Activated naive CD4-positive, alpha-beta T cell treated with anti-CD3 and anti-CD28 coated beads, Interleukin-2, amount 50 U/mL, for 16 hours (primary cell): Measurements from ENCODE around the gene LDAH.

Source experiments
- DNase-seq: peaks from one replicate; pipeline ENCODE4 v3.0.0-alpha.2; 2020

Gene LDAH

DNA sequence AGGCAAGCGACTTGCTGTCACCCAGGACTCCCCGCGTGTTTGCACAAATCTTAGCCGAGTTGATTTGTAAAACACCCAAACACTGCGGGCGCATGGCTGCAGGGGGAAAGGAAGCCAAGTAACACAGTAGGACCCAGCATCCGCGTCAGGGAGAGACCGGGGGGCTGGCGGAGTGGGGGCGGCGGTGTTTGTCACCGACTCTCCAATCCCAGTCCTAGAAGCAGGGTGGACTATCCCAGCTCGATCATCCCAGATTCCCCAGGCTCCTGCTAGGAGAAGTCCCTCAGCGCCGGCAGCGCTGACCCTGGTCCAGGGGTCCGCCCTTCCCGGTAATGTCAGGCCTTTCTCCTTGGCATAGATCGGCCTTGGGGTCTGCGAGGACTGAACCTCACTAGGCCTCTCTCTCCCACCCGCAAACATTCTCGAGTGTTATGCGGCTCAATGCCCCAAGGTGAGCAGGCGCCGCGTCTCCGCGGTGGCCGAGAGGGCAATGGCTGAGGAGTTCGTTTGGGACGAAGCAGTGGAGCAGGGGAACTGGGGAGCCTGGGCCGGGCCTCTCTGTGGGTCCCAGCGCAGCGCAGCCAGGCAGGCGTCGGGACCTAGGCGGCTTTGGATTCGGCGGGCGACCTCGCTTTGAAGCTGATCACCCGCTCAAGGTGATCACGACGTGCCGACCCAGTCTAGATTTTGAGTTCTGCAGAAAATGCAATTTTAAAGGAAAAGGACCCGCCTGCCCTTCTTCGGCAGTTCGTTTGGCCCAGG, 157.5 kb downstream of the LDAH start:
- no peak for DNase-seq

DNA sequence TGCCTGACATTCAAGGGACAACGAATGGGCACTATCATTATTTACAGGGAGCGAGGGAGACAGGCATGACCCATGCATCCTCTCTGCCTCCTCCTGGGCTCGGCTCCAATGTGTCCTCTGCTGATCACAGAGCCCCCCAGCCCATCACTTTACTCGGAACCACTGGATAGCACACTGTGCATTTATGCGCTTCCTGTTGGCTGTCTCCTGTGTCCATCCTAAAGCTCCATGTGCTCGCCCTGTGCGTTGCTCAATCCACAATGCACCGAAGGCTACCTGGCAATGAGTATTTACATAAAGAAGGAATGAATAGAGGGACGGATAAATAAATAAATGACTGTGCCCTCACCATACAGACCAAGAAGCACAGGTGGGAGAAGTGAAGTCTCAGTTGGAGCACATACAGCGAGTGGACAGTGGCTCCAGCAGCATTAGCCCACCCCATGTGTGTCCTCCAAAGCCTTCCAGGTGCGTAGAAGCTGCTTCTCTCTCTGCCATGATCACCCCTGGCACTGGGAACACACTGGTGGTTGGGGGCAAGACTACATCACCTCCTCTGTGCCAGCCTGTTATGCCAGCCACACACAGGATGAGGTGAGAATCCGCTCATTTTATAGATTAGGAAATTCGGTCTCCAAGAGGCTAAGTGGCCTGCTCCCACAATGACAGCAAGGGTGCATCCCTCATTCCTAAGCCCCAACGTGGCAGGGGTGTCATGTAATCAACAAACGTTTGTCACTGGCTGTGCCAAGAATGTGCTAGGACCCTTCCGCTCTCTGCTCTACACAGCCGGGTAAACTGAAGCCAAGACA, 158.3 kb downstream of the LDAH start:
- no peak for DNase-seq

DNA sequence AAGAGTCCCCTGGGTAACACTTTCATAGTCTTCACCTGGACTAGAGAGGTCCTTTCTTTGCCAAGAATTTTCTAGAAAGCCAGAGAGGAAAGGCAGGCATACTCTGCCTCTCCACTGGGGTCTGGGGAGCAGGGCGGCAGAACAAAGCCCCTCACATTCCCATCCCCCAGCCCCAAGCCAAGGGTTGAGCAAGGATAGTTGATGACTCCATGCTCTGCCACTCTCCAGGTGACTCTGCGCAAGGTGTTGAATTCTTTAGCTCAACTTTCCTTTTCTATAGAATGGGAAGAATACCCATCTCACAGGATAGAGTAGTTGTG, 158.9 kb downstream of the LDAH start:
- no peak for DNase-seq

DNA sequence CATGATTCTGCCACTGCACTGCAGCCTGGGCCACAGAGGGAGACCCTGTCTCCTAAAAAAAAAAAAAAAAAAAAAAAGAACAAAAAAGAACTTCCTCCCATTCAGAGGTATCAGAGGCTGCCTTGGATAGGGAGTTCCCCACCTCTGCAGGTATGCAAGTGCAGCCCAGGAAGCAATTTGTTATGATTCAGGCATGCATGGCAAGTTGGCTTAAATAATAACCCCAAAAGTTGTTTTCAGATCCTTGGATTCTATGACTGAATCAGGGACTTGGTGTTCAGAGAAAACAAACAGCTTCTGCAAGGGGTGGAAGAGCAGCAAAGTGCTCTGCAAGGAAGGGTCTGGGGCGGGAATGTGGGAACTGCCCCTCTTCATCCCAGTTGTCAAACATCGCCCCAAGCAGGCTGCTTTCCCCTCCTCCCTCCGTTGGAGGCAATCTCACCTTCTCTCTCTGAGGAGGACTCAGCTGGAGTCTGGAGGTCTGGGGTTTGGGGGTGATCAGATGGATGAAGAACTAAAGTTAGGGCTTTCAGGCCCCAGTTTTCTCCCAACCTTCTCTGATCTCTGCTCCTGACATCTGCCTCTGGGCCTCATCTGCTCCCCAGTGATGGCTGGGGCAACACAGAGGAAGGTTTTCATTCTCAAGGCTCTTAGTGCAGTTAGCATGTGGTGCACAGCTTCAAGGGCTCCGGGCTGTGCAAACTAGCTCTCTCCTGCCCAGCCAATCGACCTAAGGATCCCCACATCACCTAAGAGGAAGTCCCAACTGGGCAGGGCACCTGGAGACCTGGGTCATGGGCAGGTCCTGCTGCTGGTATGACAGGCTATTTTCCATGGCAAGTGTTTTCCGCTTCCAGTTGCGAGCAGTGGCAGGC, 159.5 kb downstream of the LDAH start:
- DNase-seq: no peak

DNA sequence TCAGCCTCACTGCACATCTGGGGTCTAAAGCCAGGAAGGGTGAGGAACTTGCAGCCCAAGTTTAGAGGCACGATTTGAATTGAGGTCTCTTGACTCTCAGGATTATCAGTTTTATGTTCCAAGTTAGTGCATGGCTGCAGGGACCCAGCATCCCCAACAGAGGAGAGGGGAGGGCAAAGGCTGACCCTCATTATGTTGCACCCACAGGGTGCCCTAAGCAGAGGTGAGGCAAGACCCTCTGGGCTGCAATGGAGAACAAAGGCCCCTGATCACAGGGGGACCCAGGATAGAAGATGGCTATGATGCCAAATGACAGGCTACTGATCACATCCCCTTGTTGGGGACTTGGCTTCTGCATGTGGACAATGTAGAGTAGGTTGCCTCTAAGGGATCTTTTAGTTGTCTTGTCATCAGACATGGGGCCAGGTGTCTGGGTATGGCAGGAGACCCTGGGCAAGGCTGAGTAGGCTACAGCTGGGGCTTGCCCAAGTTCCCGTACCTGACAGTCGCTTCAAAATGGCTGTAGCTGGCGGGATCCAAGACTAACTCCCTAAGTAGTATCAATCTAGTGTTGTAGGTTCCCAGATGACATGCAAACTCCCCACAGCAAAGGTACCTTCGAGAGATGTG, 160.5 kb downstream of the LDAH start:
- no peak for DNase-seq

DNA sequence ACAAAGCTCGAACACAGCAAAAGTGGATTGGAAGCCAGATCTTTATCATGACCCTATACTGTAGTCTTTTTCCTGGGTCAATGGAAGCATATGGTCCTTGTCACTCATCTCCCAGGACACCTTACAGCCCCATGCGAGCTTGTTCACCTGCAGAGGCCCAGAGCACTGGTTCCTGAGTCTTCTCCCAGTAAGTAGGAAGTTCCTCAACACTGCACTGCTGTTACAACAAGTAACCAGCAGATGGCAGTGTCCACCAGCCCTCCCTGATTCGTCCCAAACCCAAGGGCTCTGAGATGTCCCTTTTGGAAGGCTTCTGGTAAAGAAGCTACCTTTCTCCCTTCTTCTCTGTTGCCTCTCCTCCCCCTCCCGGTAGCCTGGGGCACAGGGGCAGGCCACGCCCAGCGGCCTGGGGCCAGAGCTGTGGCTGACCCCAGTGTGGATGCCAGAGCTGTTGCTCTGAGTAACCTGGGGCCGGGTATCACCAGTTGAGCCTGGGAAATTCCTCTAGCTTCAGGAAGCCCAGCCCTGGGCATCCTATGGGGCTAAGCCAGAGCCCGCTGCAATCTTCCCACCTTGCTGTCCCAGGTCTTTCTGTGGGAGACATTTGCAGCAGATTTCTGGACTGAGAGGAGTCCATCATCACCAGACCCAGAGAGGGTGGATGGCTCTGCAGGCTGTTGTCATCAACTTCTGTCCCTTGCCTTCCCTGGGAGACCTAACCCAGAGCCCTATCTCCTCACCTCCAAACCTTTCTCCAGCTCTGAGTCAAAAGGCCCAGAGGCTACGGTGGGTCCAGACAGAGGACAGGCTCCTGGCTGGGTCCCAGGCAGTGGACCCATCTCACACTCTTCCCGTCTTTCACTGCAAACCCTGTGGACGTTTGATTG, 161.2 kb downstream of the LDAH start:
- peak; percentile 55 for DNase-seq

DNA sequence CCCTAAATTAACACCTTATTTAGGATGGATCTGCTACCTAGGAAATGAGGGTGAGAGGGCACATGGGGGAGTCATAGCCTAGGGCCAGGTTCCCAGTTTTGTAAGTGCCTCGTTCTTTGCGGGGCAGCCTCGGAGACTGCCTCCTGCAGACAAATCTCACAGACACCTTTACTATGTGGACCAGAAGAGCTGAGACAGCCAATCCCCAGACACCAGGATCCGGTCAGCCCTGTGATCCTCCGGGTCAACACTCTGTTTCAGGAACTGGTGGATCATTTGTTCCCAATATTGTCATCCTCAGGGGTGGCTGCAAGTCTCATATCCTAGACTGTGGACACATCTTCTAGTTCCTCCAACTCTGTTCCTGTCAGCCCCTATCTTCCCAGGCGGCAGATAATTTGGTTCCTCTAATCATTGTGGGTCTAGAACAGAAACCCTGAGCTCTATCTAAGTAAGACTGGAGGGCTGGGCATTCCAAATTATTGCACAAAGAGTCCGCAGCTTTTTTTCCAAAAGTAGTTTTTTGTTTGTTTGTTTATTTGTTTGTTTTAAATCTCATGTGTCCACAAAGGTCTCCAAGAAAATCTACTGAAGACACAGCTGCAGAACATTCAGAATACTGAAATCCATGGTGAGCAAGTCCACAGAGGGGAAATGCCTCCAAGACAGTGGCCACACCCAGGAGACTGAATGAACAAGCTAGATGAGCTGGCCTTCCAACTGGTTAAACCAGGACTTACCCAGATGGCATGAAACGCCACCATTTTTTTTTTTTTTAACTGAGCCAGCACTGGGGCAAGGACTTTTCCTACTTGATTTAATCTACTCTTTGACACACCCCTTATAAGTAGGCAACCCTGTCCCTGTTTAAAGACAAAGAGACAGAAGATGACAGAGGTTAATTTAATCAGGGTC, 162.1 kb downstream of the LDAH start:
- no peak for DNase-seq

DNA sequence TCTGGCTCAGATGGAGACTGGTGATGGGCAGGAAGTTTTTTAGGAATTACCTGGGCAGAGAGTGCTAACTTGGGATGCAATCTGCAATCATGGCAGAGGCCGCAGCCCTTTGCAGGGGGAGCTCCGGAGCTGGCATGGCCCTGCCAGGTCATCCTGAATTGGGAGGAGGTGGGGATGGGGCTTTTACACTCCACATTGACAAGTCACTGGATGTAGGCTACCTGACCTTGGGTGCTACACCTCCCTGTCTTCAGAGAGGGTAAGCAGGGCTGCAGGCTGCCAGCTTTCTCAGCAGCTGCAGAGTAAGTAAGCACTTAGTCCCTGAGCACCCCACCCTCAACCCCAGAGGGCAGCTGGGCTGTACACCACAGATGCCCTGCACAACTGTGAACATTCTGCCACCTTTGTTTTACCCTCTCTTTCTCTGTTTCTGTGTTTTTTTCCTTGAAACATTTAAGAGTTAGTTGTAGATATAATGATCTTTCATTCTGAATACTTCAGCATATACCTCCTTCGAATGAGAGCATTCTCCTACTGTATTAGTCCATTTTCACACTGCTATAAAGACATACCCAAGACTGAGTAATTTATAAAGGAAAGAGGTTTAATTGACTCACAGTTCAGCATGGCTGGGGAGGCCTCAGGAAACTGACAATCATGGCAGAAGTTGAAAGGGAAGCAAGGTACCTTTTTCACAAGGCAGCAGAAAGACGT, 165.2 kb downstream of the LDAH start:
- DNase-seq: no peak

DNA sequence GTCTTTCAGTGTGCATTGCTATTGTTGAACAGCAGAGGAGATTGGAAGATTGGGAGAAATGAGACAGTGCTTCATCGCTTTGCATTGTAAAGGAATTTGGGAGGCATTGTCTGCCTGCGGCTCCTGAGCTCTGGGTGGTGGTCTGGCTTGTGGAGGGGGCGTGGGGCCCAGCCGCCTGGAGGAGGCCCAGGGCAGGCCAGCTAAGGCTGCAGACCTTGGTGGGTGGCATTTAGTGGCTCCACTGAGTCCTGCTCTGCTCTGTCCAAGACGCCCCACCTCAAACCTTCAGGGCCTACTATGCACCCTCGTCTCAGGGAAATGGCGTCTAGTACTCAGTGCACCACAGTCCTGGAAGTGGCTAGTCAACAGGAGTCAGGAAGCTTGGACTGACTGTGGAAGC, 166.3 kb downstream of the LDAH start:
- DNase-seq: no peak

DNA sequence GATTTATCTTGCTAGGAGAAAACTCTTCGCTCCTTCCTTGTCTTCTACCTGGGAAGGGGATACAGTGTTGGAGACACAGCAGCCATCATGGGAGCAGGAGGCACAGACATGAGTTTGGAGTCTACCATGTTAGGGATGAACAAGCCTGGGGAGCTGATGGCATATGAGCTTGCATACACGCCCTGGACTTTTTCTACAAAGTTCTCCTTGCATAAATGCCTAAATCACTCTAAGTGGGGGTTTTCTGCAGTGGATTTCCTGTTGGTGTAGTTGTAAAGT, 168.4 kb downstream of the LDAH start:
- DNase-seq: no peak

DNA sequence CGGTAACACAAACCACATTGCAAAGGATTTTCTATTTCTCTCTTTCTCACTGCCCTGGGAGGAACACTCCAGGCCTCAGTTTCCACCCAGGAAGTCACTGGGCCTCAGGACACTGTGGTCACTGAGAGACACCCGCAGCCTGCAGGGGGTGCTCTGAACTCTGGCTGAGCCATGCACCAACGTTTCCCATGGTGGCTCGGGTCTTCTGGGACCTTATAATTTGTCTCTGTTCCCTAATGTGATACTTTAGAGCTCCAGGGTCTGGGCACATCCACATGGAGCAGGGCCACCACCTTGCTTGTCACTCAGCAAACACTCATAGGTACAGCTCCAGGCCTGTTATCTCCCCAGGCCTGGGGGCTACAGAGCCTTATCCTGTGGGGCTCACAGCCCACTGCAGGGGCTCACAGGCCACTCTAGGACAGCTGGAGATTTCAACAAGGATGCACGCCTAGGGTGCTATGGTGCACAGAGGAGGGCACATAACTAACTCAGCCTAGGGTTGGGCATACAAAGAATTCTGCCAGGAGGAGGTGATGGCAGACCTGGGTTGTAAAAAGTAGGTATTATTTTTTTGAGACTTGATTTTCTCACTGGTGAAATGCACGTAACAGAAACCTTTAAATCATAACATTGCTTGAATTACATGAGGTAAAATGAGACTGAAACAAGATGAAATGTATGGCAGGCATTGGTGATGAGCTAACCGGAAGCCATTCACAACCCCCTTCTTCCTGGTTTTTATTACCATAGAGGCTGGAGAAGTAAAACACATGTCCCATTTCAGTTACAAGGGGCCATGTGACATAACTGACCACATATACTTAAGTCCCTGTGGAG, 169.0 kb downstream of the LDAH start:
- no peak for DNase-seq

DNA sequence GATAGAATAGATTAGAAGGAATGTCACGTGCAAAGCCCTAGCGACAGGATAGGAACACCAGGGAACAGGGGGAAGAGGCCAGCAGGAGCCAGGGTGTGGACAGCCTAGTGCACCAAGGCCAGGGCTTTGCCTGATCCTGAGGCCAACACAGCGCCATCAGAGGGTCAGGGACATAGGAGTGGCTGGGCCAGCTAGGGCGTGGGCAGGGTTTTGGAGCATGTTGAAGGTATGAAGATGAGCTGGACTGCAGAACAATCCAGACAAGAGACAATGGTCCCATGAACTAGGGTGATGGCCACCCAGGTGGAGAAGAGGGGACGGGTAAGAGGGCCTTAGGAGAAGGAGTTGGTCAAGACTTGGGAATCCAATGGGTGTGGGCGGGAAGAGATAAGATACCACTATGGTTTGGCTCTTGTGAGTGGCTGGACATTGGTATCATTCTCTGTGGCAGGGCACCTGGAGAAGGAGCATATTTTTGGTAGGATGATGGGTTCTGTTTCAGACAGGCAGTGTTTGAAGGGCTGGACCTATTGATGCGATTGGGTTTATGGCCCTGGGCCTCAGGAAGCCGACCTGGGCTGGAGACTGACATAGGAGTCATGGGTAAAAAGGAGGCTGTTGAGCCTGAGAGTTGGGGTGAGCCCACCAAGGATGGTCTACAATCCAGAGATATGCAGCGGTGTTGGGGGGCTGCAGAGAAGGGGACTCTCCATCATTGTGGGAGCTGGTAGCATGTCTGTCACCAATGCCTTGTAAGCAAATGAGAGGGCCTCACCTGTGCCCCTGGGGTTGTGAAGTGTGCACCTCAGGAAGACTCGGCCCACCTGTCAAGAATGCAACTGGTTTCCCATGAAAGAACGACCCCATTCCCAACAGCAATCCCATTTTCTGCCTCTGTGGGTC, 170.0 kb downstream of the LDAH start:
- no peak for DNase-seq

DNA sequence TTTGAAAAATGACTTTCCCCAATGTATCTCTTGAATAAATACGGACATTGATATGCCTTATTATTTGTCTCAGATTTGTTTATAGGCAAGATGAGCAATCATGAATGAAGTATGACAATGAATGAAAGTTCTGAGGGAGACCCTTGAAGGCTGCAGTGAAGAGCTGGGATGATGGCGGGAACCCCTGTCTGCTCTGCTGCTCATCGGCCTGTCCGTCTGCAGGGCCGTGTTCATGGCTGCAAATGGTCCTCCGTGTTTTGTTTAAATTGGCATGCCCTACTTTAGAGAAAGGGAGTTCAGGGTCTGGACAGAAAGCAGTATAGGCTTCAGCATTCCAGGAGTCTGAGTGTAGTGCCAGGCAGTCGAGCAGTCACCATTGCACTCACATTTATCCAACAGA, 170.8 kb downstream of the LDAH start:
- no peak for DNase-seq

DNA sequence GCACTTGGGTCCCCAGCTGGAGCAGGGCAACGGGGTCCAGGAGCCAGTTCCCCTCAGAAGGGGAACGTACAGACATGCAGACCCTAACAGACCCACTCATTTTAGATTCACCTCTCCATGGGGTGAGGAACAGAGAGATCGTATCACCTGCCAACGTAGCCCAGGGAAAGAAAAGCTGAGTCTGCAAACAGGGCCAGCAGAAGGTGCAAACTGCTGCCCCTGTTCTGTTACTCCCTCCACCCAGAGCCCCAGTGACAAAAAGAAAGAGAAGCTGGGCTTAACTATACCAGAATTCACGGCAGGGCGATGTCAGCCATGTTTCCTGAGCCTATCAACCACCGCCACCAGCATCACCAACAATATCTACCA, 171.2 kb downstream of the LDAH start:
- no peak for DNase-seq

DNA sequence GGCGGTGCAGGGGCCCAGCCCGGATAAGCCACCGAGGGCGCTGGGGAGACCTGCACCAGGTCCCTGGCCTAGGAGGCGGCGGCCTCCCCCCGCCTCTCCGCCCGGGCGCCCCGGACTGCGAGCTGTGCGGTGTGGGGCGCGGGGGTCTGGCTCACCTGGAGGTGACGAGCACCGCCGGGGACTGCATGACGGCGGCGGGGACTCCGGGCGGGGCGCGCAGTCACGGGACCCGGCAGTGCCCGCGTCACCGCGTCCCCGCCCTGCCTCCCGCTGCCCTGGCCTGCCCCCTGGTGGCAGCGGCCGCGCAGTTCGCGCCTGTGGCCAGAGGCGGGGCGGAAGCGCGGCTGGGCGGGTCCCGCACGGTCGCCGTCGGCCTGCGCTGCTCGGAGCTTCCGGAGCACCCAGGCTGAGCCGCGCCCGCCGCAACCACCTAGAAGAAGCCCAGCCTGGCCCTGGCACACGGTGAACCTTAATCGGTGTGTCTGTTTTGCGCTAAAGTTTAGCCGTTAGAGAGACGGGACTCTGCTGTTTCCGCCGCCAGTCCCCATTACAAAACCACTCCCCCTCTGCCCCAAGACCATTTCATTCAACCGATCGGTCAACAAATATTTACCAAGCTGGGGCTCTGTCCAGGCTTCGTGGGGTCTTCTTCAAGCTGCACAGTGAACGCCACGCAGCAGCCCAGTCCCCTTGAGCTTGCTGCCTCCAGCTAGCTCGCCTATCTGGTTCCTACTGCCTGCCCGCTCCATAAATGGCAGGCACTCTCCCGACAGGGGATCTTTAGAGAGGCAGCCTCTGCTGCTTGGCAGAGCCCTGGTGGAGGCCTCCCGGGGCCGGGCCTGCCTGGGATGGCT, 171.8 kb downstream of the LDAH start, which contains the start of gene HS1BP3:
TSS of gene HS1BP3 (minus strand) at position 222 of the 854 bp plus-strand sequence. CDS start at position 187, 35 bp downstream.
- peak; percentile 88 for DNase-seq

DNA sequence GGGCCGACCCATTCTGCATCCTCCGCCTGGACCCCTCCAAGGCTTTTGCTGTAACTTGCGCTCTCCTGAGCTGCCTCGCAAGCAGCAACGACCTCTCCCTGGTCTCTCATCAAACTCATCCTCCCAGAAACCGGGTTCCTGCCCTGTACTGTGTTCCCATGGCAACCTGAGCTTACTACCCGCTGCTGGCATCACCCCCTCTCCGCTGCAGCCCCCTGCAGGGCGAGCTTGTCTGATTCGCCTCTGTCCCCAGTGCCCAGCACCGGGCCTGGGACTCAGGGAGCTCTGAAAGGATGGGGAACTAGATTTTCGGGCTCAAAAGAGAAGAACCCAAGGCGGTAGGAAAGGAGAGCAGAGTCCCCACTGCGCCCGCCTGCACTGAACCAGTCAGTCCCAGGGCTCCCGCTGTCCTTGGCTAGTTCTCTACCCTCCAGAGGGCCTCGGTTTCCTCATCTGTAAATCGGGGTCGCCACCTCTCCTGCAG, 172.5 kb downstream of the LDAH start:
- no peak for DNase-seq

DNA sequence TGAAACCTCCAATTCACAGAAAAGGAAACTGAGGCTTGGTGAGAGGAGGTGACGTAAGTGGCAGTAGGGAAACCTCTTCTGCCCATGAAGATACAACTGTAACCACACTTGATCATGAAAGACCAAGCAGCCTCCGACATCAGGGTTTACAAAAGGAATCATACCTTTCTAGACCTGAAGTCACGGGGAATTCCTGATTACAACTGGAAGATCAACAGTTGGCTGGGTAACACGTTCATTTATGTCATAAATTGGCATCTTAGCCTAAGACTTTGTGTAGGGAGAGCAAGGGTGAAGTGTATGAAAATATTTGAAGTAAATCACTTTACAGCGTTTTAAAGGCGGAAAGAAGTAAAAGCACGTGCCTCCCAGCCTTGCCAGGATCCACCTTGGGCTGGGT, 172.9 kb downstream of the LDAH start:
- no peak for DNase-seq
